ENCODE measurements around the gene CALHM6.
A peak's percentile ranks its signal among the peaks of the same experiment; 100 is the strongest.

The CALHM6 gene

GRCh38 chr6:116444575-116444974 lies 16.6 kb upstream of the CALHM6 start:
- no peak overlapping the region for H3K4me3 ChIP-seq (ENCODE audit: low read depth, low read length)
- no peak for TF ChIP-seq CTCF (conservative IDR thresholded peaks at IDR 0.05; ENCODE audit: low read depth, low read length)
- DNase-seq (ENCODE audit: low read depth), result no peak

DNA sequence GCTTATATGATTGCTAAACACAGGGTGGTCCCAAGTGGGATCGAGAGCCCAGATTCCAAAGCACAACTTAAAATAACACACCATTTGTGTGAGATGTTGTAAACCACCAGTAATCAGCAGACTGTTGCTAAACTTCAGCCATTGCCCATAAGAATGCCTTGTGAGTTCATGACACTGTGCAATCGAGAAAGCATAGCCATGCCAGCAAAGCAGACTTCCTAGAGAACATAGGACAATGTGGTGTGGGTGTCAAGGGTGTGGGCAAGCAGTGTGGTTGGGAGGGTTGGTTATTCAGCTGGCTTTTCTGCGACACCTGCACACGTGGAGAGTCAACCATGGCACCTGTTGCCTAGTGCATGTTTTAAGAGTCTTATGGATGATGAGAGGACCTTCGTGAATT lies 16.1 kb upstream of the CALHM6 start:
- no peak overlapping the region for H3K4me3 ChIP-seq (ENCODE audit: low read depth, low read length)
- TF ChIP-seq CTCF (conservative IDR thresholded peaks at IDR 0.05; ENCODE audit: low read depth, low read length), result no peak
- peak; percentile 43 for DNase-seq (ENCODE audit: low read depth)

GRCh38 chr6:116446399-116446798 lies 14.8 kb upstream of the CALHM6 start:
- H3K4me3 ChIP-seq (ENCODE audit: low read depth, low read length), result no peak overlapping the region
- peak; percentile 24 for DNase-seq (ENCODE audit: low read depth)
- no peak for TF ChIP-seq CTCF (conservative IDR thresholded peaks at IDR 0.05; ENCODE audit: low read depth, low read length)

DNA sequence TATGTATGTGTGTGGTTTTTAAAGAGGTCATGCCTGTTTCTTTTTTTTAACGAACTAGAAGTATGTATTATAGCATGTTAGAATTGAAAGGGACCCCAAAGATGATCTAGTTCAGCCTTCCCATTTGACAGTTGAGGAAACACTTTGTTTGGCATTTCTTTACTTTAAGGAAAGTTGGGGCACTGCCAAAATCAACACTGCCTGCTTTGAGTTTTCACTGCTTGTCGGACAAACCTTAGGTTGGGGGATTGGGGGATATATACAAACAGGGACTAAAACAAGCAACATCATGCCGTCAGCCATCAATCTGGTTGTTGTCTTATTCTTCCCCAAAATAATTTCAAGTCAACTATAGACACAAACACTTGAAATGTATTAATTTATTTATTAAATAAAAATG lies 14.1 kb upstream of the CALHM6 start:
- peak overlapping the region; percentile 0 for H3K4me3 ChIP-seq (ENCODE audit: low read depth, low read length)
- peak; percentile 61 for DNase-seq (ENCODE audit: low read depth)
- no peak for TF ChIP-seq CTCF (conservative IDR thresholded peaks at IDR 0.05; ENCODE audit: low read depth, low read length)

- TF ChIP-seq CTCF (conservative IDR thresholded peaks at IDR 0.05; ENCODE audit: low read depth, low read length), result no peak
- peak; percentile 98 for DNase-seq (ENCODE audit: low read depth)
- no peak overlapping the region for H3K4me3 ChIP-seq (ENCODE audit: low read depth, low read length)
These were observed 13.6 kb upstream of the CALHM6 start for GRCh38 chr6:116447496-116448011.

- no peak for DNase-seq (ENCODE audit: low read depth)
- H3K4me3 ChIP-seq (ENCODE audit: low read depth, low read length), result no peak overlapping the region
- no peak for TF ChIP-seq CTCF (conservative IDR thresholded peaks at IDR 0.05; ENCODE audit: low read depth, low read length)
These were observed 11.6 kb upstream of the CALHM6 start for GRCh38 chr6:116449565-116449964.

DNA sequence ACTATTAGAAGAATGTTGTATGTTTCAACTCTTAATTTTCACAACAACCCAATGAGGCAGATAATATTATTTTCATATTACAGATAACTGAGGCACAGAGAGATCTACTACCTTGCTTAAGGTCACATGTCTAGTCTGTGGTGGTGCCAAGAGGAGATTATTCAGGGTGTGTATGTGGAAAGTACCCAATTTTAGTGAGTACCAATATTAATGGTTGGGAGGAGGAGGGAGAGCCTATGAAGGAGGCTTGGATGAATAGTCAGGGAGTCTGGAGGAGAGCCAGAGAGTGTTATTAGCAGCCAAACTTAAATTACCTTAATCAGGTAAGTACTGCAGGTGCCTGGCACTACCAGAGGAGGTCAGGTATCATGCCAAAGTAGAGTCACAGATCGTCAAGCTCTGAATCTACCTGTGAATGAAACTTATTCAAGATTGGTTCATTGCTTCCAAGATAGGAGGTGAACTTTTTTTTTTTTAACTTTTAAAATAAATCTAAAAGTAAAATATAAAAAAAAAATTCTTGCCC lies 10.9 kb upstream of the CALHM6 start:
- no peak overlapping the region for H3K4me3 ChIP-seq (ENCODE audit: low read depth, low read length)
- no peak for DNase-seq (ENCODE audit: low read depth)
- TF ChIP-seq CTCF (conservative IDR thresholded peaks at IDR 0.05; ENCODE audit: low read depth, low read length), result no peak

Measured in choroid plexus epithelial cell (primary cell).